Thyroid gland (tissue), 4 donors: ENCODE data around the gene UBAP1L.
"Not testable (repeated sequence)": the region's sequence is repeated elsewhere in the genome, so short reads cannot be mapped to it uniquely, and the experiment has no call there.

Source experiments
- POLR2A ChIP-seq, 2 donors: fragments of 450-650 bp; IDR thresholded peaks; one replicate each; pipeline ENCODE4 v1.6.1; 2017; ENCODE audit warnings: antibody characterized with exemption in 2 of 2, mild to moderate bottlenecking in 2 of 2, moderate library complexity in 1 of 2
- TF ChIP-seq, protein P1 (sequence below), 6 experiments: fragments of 200-600 bp in 3 of 6; fragments of 450-650 bp in 3 of 6; sonication (generic) in 3 of 6; IDR thresholded peaks; one replicate each; pipeline ENCODE4 v1.5.1; 2016 to 2019; ENCODE audit warnings: antibody characterized with exemption in 6 of 6, mild to moderate bottlenecking in 2 of 6, inconsistent platforms in 1 of 6, moderate library complexity in 1 of 6

DNA sequence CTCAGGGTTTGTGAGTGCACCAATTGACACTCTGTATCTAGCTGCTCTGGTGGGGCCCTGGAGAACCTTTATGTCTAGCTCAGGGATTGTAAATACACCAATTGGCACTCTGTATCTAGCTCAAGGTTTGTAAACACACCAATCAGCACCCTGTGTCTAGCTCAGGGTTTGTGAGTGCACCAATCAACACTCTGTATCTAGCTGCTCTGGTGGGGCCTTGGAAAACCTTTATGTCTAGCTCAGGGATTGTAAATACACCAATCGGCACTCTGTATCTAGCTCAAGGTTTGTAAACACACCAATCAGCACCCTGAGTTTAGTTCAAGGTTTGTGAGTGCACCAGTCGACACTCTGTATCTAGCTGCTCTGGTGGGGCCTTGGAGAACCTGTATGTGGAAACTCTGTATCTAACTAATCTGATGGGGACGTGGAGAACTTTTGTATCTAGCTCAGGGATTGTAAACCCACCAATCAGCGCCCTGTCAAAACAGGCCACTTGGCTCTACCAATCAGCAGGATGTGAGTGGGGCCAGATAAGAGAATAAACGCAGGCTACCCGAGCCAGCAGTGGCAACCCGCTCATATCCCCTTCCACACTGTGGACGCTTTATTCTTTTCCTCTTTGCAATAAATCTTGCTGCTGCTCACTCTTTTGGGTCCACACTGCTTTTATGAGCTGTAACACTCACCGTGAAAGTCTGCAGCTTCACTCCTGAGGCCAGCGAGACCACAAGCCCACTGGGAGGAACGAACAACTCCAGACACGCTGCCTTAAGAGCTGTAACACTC, 39.2 kb downstream of the UBAP1L start:
- TF ChIP-seq, protein P1, sequence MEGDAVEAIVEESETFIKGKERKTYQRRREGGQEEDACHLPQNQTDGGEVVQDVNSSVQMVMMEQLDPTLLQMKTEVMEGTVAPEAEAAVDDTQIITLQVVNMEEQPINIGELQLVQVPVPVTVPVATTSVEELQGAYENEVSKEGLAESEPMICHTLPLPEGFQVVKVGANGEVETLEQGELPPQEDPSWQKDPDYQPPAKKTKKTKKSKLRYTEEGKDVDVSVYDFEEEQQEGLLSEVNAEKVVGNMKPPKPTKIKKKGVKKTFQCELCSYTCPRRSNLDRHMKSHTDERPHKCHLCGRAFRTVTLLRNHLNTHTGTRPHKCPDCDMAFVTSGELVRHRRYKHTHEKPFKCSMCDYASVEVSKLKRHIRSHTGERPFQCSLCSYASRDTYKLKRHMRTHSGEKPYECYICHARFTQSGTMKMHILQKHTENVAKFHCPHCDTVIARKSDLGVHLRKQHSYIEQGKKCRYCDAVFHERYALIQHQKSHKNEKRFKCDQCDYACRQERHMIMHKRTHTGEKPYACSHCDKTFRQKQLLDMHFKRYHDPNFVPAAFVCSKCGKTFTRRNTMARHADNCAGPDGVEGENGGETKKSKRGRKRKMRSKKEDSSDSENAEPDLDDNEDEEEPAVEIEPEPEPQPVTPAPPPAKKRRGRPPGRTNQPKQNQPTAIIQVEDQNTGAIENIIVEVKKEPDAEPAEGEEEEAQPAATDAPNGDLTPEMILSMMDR (IDR thresholded peaks at IDR 0.05), result not testable (repeated sequence)
- TF ChIP-seq POLR2A (IDR thresholded peaks at IDR 0.05), result not testable (repeated sequence)
